Ovary (tissue), 9 donors: ENCODE results near the gene AGPAT1. TPM values are rescaled to one million over a fixed set of nuclear protein-coding genes. Genes with fewer than 3 reads are reported as not detected.
"Not testable (repeated sequence)": the region's sequence is repeated elsewhere in the genome, so short reads cannot be mapped to it uniquely, and the experiment has no call there.

Source experiments
- DNase-seq, 5 donors: peaks; one replicate each; pipeline ENCODE4 v3.0.0-alpha.2; 2019 to 2020
- H3K27ac ChIP-seq, 2 donors: fragments of 200-600 bp; one replicate each; pipeline versions ENCODE4 v1.5.1 to v1.8.0; 2019 to 2022
- H3K27me3 ChIP-seq: fragments of 200-600 bp; one replicate; pipeline ENCODE4 v1.8.0; 2022
- H3K36me3 ChIP-seq: fragments of 200-600 bp; sonication (generic); one replicate; pipeline ENCODE4 v1.5.1; 2019
- H3K4me1 ChIP-seq: one replicate; pipeline ENCODE4 v1.8.1; 2013; ENCODE audit warnings: mild to moderate bottlenecking, moderate library complexity; ENCODE audit not compliant: insufficient read depth
- H3K4me3 ChIP-seq: fragments of 200-600 bp; sonication (generic); one replicate; pipeline ENCODE4 v1.5.1; 2017
- H3K9me3 ChIP-seq, 2 donors: fragments of 200-600 bp in 1 of 2; sonication (generic) in 1 of 2; one replicate each; pipeline versions ENCODE4 v1.5.1 to v1.8.1; 2013 to 2019; ENCODE audit warnings: mild to moderate bottlenecking in 1 of 2, moderate library complexity in 1 of 2
- CTCF ChIP-seq, 3 donors: fragments of 450-650 bp in 2 of 3; fragments of 200-600 bp in 1 of 3; IDR thresholded peaks; one replicate each; pipeline versions ENCODE4 v1.5.1 to v1.8.0; 2016 to 2022; ENCODE audit warnings: antibody characterized with exemption in 3 of 3, mild to moderate bottlenecking in 1 of 3
- EP300 ChIP-seq: sonication (generic); formaldehyde crosslinking; IDR thresholded peaks from one replicate; pipeline ENCODE4 v1.6.1; 2017; ENCODE audit warnings: antibody characterized with exemption
- POLR2A ChIP-seq: fragments of 450-650 bp; IDR thresholded peaks from one replicate; pipeline ENCODE4 v1.6.1; 2017; ENCODE audit warnings: antibody characterized with exemption, mild to moderate bottlenecking, moderate library complexity
- WGBS, 3 donors: extraction: QIAGEN DNeasy Blood & Tissue Kit in 1 of 3; methylation state at CpG; one replicate each; pipeline versions ENCODE4 v1.1.5 to v1.1.7; 2013 to 2017; 5-methylcytosine and 5-hydroxymethylcytosine counted together
- intact Hi-C, 4 donors: fragments of 100-400 bp; cut with DNase I; formaldehyde crosslinking; loops; one replicate each; pipeline versions ENCODE4 v1.11.0 to v1.15.1; 2022 to 2023
- polyA plus RNA-seq, 2 donors: library from polyadenylated mRNA; stranded (reverse); fragments of 200-250 nt in 1 of 2; fragments of 350-450 nt in 1 of 2; fragmentation: Illumina TruSeq in 1 of 2; extraction: RNeasy Lipid Tissue Mini Kit (QIAGEN cat#74804) in 1 of 2; gene quantifications; one replicate each; pipeline ENCODE4 v1.2.3, GENCODE V29; 2013 to 2014
- total RNA-seq, 7 donors: library from RNA; depleted of rRNA in 2 of 7; stranded (reverse); fragments of >200 nt in 2 of 7; fragmentation: NEBNext Ultra II Directional in 3 of 7; extraction: Animal tissue kit (Norgen Biotek cat#: 25700) in 3 of 7; gene quantifications; one replicate each; pipeline versions ENCODE4 v1.1.0 to v1.2.4, GENCODE V29; 2016 to 2023
- donor health status: DM: no; HTN: no; CAD: no; lungs with moderate emphysema.
- donor health status: DM: no; HTN: no; CAD: no.
- donor health status: Bipolar disorder and iron deficiency.
- donor health status: DM: yes; HTN: yes; CAD: no.
- donor health status: DM: no; HTN: no; CAD: no.
- donor health status: DM: yes; HTN: yes; CAD: no.

AGPAT1 gene
- total and polyA plus RNA-seq, 9 donors = 29.6 to 82.4 (median 60.6) TPM

GRCh38 chr6:32187009-32187709 is 11.3 kb upstream of the AGPAT1 start:
- Histone ChIP-seq H3K4me1 (peaks cover 5% of the 10 kb centered on the region), H3K4me3 (no peak overlapping the region), H3K27me3 (no peaks in the 10 kb centered on the region), H3K27ac (peak overlapping the region; percentile 63 to 85), H3K36me3 (no peaks in the 10 kb centered on the region), H3K9me3 (no peaks in the 10 kb centered on the region)
- peak in 1 of 5 donors; percentile 35 for DNase-seq
- TF ChIP-seq CTCF (IDR thresholded peaks at IDR 0.05) (no peak), POLR2A (no peak), EP300 (no peak)
- WGBS, 3 donors = 68 to 75% (median 70%) methylated on average over 12 of the region's 12 CpGs
- intact Hi-C loops = loop anchor here in 1 of 4 donors (10.0 kb wide), 1 partner anchor 462 kb away; the partner anchor contains the start of genes DDAH2, LY6G6C and MPIG6B

- H3K27me3 ChIP-seq, H3K4me1 ChIP-seq, H3K9me3 ChIP-seq, H3K4me3 ChIP-seq, H3K36me3 ChIP-seq: not testable (repeated sequence)
- H3K27ac ChIP-seq = peak overlapping the region; percentile 63 to 85
- intact Hi-C loops = loop anchor here in 1 of 4 donors (10.0 kb wide), 1 partner anchor 461 kb away; the partner anchor contains the start of genes DDAH2, LY6G6C and MPIG6B
- WGBS, 3 donors = 35 to 42% (median 39%) methylated on average over 10 of the region's 10 CpGs
- DNase-seq = peak in 2 of 5 donors; percentile 24 to 32
Measured at GRCh38 chr6:32186151-32186840, 10.4 kb upstream of the AGPAT1 start.

- H3K36me3 ChIP-seq, H3K9me3 ChIP-seq, H3K4me1 ChIP-seq, H3K4me3 ChIP-seq, H3K27me3 ChIP-seq: not testable (repeated sequence)
- DNase-seq = peak; percentile 81 to 91 (median 85)
- WGBS, 3 donors = 5 to 7% (median 6%) methylated on average over 11 of the region's 11 CpGs
- H3K27ac ChIP-seq = peak overlapping the region; percentile 63 to 85
- intact Hi-C loops = loop anchor here in 1 of 4 donors (10.0 kb wide), 1 partner anchor 461 kb away; the partner anchor contains the start of genes DDAH2, LY6G6C and MPIG6B
Measured at GRCh38 chr6:32185681-32186131, 9.8 kb upstream of the AGPAT1 start.

GRCh38 chr6:32184084-32184640 is 8.3 kb upstream of the AGPAT1 start, which contains the start of gene AGER:
Gene AGER, minus strand, starts transcription at chr6:32184253. Its CDS starts 31 bp downstream, at chr6:32184222.
- peak in 1 of 5 donors; percentile 24 for DNase-seq
- Histone ChIP-seq H3K4me3 (no peak within 1 kb of the TSS), H3K27ac (peak within 1 kb of the TSS; percentile 21 to 40), H3K27me3 (no peaks in the 10 kb centered on the region), H3K36me3 (no peaks in the 10 kb centered on the region), H3K4me1 (peaks cover 4% of the 10 kb centered on the region), H3K9me3 (no peaks in the 10 kb centered on the region)
- 70 to 76% (median 70%) methylated on average over 6 of the region's 6 CpGs for whole genome bisulfite sequencing, 3 donors
- no peak for TF ChIP-seq EP300
- no peak for TF ChIP-seq POLR2A
- no peak for TF ChIP-seq CTCF (IDR thresholded peaks at IDR 0.05)
- intact Hi-C loops = loop anchor here in 1 of 4 donors (10.0 kb wide), 1 partner anchor 459 kb away; the partner anchor contains the start of genes DDAH2, LY6G6C and MPIG6B

- H3K36me3 ChIP-seq = no peaks in the 10 kb centered on the region
- WGBS, 3 donors = 70 to 80% (median 75%) methylated on average over 15 of the region's 15 CpGs
Measured at GRCh38 chr6:32183483-32184083, 7.7 kb upstream of the AGPAT1 start.

More at GRCh38 chr6:32183483-32184083, 7.7 kb upstream of the AGPAT1 start:
- Histone ChIP-seq H3K27ac (peak overlapping the region in 1 of 2 donors; percentile 21), H3K27me3 (no peaks in the 10 kb centered on the region), H3K9me3 (no peaks in the 10 kb centered on the region), H3K4me1 (peaks cover 3% of the 10 kb centered on the region), H3K4me3 (no peak overlapping the region)
- no peak for TF ChIP-seq POLR2A
- no peak for TF ChIP-seq CTCF (IDR thresholded peaks at IDR 0.05)
- TF ChIP-seq EP300 = no peak
- intact Hi-C loops = loop anchor here in 1 of 4 donors (10.0 kb wide), 1 partner anchor 459 kb away; the partner anchor contains the start of genes DDAH2, LY6G6C and MPIG6B
- peak in 1 of 5 donors; percentile 28 for DNase-seq
